Testis (tissue), 3 donors: ENCODE measurements around the gene ZSCAN5A. TPM values are rescaled to one million over a fixed set of nuclear protein-coding genes. Genes with fewer than 3 reads are reported as not detected.

Experiments used
- DNase-seq: peaks from one replicate; pipeline ENCODE4 v3.0.0-alpha.2; 2019
- H3K27ac ChIP-seq, 2 donors: fragments of 200-600 bp; sonication (generic); one replicate each; pipeline ENCODE4 v1.5.1; 2019
- H3K27me3 ChIP-seq: fragments of 200-600 bp; sonication (generic); one replicate; pipeline ENCODE4 v1.5.1; 2019
- H3K36me3 ChIP-seq: fragments of 200-600 bp; sonication (generic); one replicate; pipeline ENCODE4 v1.5.1; 2017; ENCODE audit warnings: low read depth; ENCODE audit errors: missing control alignments
- H3K4me1 ChIP-seq: fragments of 200-600 bp; sonication (generic); one replicate; pipeline ENCODE4 v1.5.1; 2019
- H3K4me3 ChIP-seq, 2 donors: fragments of 200-600 bp; sonication (generic); one replicate each; pipeline ENCODE4 v1.5.1; 2017 to 2019
- H3K9me3 ChIP-seq: fragments of 200-600 bp; sonication (generic); one replicate; pipeline ENCODE4 v1.5.1; 2017
- CTCF ChIP-seq, 3 experiments: fragments of 450-650 bp in 2 of 3; fragments of 200-600 bp in 1 of 3; sonication (generic) in 1 of 3; IDR thresholded peaks; one replicate each; pipeline ENCODE4 v1.5.1; 2016 to 2019; ENCODE audit warnings: antibody characterized with exemption in 3 of 3, mild to moderate bottlenecking in 2 of 3, moderate library complexity in 1 of 3
- POLR2A ChIP-seq: fragments of 450-650 bp; IDR thresholded peaks from one replicate; pipeline ENCODE4 v1.6.1; 2017; ENCODE audit warnings: antibody characterized with exemption, mild to moderate bottlenecking, moderate library complexity
- WGBS, 2 donors: methylation state at CpG; one replicate each; pipeline ENCODE4 v1.1.5; 2018; 5-methylcytosine and 5-hydroxymethylcytosine counted together
- intact Hi-C: fragments of 100-400 bp; cut with DNase I; formaldehyde crosslinking; loops from one replicate; pipeline ENCODE4 v1.15.1; 2023; ENCODE audit warnings: low total_unique reads
- polyA plus RNA-seq: library from polyadenylated mRNA; stranded (reverse); fragments of 350-450 nt; fragmentation: Illumina TruSeq; extraction: RNeasy Lipid Tissue Mini Kit (QIAGEN cat#74804); gene quantifications from one replicate; pipeline ENCODE4 v1.2.3, GENCODE V29; 2014; ENCODE audit warnings: low read depth, low replicate concordance; ENCODE audit not compliant: insufficient read depth
- total RNA-seq, 2 donors: library from RNA; depleted of rRNA; stranded (reverse); fragments of >200 nt; gene quantifications; one replicate each; pipeline ENCODE4 v1.2.3, GENCODE V29; 2016

Gene ZSCAN5A
- total and polyA plus RNA-seq, 3 donors from 2014 or later, result 39.8 to 55.3 (median 50.6) TPM

DNA sequence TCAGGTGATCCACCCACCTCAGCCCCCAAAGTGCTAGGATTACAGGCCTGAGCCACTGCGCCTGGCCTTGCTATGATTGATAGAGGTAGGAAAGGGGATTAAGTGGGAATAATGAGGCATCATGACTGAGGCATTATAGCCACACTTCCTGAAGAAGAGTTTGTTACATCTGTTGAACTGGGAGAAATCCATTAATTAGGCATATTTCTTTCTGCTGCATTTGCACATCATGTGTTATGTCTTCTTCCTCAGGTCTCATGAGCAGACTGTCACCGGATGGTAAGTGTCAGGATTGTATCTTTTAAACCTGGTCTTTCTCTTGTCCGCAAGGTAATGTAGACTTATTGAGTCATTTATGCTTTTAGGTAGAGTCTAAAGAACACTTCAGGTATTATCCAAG lies 29.9 kb downstream of the ZSCAN5A start:
- Histone ChIP-seq H3K36me3 (no peaks in the 10 kb centered on the region), H3K9me3 (no peaks in the 10 kb centered on the region), H3K27me3 (no peaks in the 10 kb centered on the region), H3K4me3 (no peak overlapping the region), H3K27ac (no peak overlapping the region), H3K4me1 (no peaks in the 10 kb centered on the region)
- 94 to 96% methylated on average over 3 of the region's 3 CpGs for WGBS, 2 donors
- intact Hi-C loops, result no loop called here
- no peak for DNase-seq
- TF ChIP-seq POLR2A, result no peak
- TF ChIP-seq CTCF (IDR thresholded peaks at IDR 0.05), result no peak

DNA sequence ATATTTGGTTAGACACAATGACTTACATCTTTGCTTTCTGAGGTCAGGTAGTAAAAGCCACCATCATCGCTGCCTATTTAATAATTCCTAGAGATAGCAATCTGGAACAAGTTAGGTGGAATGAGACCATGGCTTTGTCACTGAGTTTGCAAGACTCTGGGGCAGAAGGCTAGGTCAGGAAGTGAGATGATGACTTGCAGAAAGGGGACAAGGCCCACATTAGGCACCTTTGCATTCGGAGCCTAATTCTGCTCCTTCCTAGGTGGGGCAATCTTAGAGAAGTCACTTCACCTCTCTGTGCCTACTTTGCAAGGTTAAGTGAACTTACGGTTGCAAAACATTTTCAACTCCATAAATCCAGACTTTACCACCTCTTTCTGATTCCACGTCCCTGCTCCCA lies 31.8 kb downstream of the ZSCAN5A start:
- 92 to 97% methylated on average over 4 of the region's 4 CpGs for WGBS, 2 donors
- Histone ChIP-seq H3K9me3 (no peaks in the 10 kb centered on the region), H3K27me3 (no peaks in the 10 kb centered on the region), H3K4me1 (no peaks in the 10 kb centered on the region), H3K36me3 (no peaks in the 10 kb centered on the region), H3K27ac (no peak overlapping the region), H3K4me3 (no peak overlapping the region)
- TF ChIP-seq POLR2A (no peak), CTCF (IDR thresholded peaks at IDR 0.05) (no peak)
- intact Hi-C loops, result no loop called here
- no peak for DNase-seq

DNA sequence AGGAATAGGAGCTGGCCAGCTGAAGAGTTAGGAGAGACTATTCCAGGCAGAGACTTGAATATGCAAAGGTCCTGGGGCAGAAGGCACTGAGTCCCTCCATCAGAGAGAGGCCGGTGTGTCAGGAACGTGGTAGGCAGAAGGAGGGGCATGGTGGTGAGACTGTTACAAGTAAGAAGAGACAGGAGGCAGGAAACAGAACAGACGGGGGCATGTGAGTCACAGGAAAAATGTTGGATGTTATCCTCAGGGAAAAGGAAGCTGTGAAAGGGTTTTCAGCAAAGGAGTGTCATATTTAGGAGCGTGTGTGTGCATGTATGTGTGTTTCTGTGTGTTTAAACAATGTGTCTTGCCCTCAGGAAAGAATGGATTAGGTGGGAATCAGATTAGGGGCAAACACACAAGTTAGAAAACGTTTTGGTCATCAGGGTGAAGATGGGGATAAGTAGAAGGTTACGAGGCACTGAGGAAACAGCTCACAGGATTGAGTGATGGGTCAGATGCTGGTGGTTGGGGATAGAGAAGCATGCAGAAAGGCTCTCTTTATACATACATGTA lies 41.0 kb downstream of the ZSCAN5A start:
- H3K4me3 ChIP-seq, result no peak overlapping the region
- no peaks in the 10 kb centered on the region for H3K27me3 ChIP-seq
- no peaks in the 10 kb centered on the region for H3K9me3 ChIP-seq
- H3K27ac ChIP-seq, result no peak overlapping the region
- H3K36me3 ChIP-seq, result no peaks in the 10 kb centered on the region
- 62 to 63% methylated on average over 6 of the region's 6 CpGs for WGBS, 2 donors
- H3K4me1 ChIP-seq, result no peaks in the 10 kb centered on the region
- TF ChIP-seq CTCF (IDR thresholded peaks at IDR 0.05) (no peak), POLR2A (no peak)
- intact Hi-C loops, result no loop called here
- no peak for DNase-seq

- Histone ChIP-seq H3K27ac (no peak within 1 kb of the TSS), H3K9me3 (no peaks in the 10 kb centered on the region), H3K4me1 (no peaks in the 10 kb centered on the region), H3K4me3 (no peak within 1 kb of the TSS), H3K36me3 (no peaks in the 10 kb centered on the region), H3K27me3 (no peaks in the 10 kb centered on the region)
- intact Hi-C loops, result no loop called here
- TF ChIP-seq POLR2A (no peak), CTCF (IDR thresholded peaks at IDR 0.05) (no peak)
- no peak for DNase-seq
- 78 to 90% methylated on average over 5 to 6 of the region's 6 CpGs for WGBS, 2 donors
These were observed 42.4 kb downstream of the ZSCAN5A start, which contains the start of gene EDDM13 for GRCh38 chr19:56272161-56272798. TSS of gene EDDM13 (plus strand) at chr19:56272748. CDS start at chr19:56272835, 87 bp downstream.

DNA sequence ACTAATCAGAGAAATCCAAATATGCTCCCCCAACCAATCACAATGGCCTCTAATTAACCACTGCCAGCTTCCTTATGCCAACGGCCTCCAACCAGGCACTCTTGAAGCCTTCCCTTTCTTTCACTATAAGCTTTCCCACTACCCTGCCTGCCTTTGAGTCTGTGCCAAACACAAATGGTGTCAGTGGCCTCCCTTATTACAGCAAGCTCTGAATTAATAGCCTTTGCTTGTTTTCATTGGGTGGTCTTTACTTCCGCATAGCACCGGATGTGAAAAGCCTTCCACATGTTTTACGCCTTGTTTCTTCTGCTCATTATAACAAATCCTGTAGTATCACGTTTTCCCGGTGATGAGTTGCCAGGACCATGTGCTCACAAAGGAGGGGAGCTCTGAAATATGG lies 43.5 kb downstream of the ZSCAN5A start:
- H3K36me3 ChIP-seq, result no peaks in the 10 kb centered on the region
- no peak for DNase-seq
- H3K4me1 ChIP-seq, result no peaks in the 10 kb centered on the region
- no peaks in the 10 kb centered on the region for H3K27me3 ChIP-seq
- no peaks in the 10 kb centered on the region for H3K9me3 ChIP-seq
- WGBS, 2 donors, result 71 to 78% methylated on average over 6 of the region's 6 CpGs
- H3K27ac ChIP-seq, result no peak overlapping the region
- no peak for TF ChIP-seq POLR2A
- TF ChIP-seq CTCF (IDR thresholded peaks at IDR 0.05), result no peak
- H3K4me3 ChIP-seq, result no peak overlapping the region
- intact Hi-C loops, result no loop called here
